H1 (cell line): ENCODE data around the gene HTATSF1. TPM values are rescaled to one million over a fixed set of nuclear protein-coding genes. Genes with fewer than 3 reads are reported as not detected.

Source experiments
- BCL11A ChIP-seq, 2 experiments: IDR thresholded peaks; one replicate each; pipeline ENCODE4 v1.6.1; 2011; ENCODE audit warnings: low read depth in 2 of 2, low read length in 2 of 2, mild to moderate bottlenecking in 2 of 2
- CBX8 ChIP-seq: fragments of 300-800, 300-1000 bp; sonication (generic); IDR thresholded peaks from 2 replicates; pipeline ENCODE4 v1.7.1; 2016; ENCODE audit warnings: low read depth, low read length, borderline replicate concordance
- RFX5 ChIP-seq: IDR thresholded peaks from 2 replicates; pipeline ENCODE4 v1.6.1; 2011; ENCODE audit warnings: low read depth, low read length, improper control_type of control experiment, borderline replicate concordance
- RNF2 ChIP-seq: fragments of 200-900, 300-1000 bp; sonication (generic); IDR thresholded peaks from 2 replicates; pipeline ENCODE4 v1.7.1; 2016; ENCODE audit warnings: borderline replicate concordance, low read depth, mild to moderate bottlenecking, antibody characterized with exemption, low read length; ENCODE audit not compliant: poor library complexity, severe bottlenecking; ENCODE audit errors: missing control alignments
- SAP30 ChIP-seq: fragments of 300-600 bp; sonication (generic); IDR thresholded peaks from 2 replicates; pipeline ENCODE4 v1.7.1; 2012; ENCODE audit warnings: low read length, moderate library complexity, mild to moderate bottlenecking, inconsistent platforms; ENCODE audit not compliant: insufficient read depth, insufficient replicate concordance
- SP4 ChIP-seq: IDR thresholded peaks from 2 replicates; pipeline ENCODE4 v1.6.1; 2012; ENCODE audit warnings: low read length, inconsistent platforms
- SUZ12 ChIP-seq: fragments of 200-600 bp; sonication (generic); IDR thresholded peaks from 2 replicates; pipeline ENCODE4 v1.6.1; 2012; ENCODE audit warnings: mild to moderate bottlenecking, inconsistent platforms, low read length, moderate library complexity, mixed read lengths
- polyA plus RNA-seq, 7 experiments: library from polyadenylated mRNA; depleted of rRNA in 3 of 7; stranded (reverse) in 5 of 7; unstranded in 2 of 7; fragments of >200 nt in 5 of 7; fragments of 200-250 nt in 2 of 7; gene quantifications; 1 replicate in 5 of 7; 2 replicates in 1 of 7; 4 replicates in 1 of 7; pipeline versions ENCODE4 v1.2.1 to v1.2.3, GENCODE V29; 2011 to 2013; ENCODE audit warnings: missing spikeins in 2 of 7, mixed read lengths in 2 of 7
- total RNA-seq: library from RNA; stranded (reverse); fragmentation: NEBNext Ultra II Directional; extraction: Animal tissue kit (Norgen Biotek cat#: 25700); gene quantifications from 2 replicates; pipeline ENCODE4 v1.2.1, GENCODE V29; 2021
- TF ChIP-seq, protein P1 (sequence below): fragments of 300-600 bp; sonication (generic); IDR thresholded peaks from 2 replicates; pipeline ENCODE4 v1.7.1; 2012; ENCODE audit warnings: low read length, moderate library complexity, mild to moderate bottlenecking, inconsistent platforms; ENCODE audit not compliant: insufficient replicate concordance

HTATSF1 gene
- total and polyA plus RNA-seq, 2 of the 8 experiments (the other 6 are each of a cell fraction or from before 2014, with no cell fraction given): 1.2 to 49.3 TPM

GRCh38 chrX:136495043-136495442 is 2.3 kb upstream of the HTATSF1 start (continued):
- TF ChIP-seq, protein P1, sequence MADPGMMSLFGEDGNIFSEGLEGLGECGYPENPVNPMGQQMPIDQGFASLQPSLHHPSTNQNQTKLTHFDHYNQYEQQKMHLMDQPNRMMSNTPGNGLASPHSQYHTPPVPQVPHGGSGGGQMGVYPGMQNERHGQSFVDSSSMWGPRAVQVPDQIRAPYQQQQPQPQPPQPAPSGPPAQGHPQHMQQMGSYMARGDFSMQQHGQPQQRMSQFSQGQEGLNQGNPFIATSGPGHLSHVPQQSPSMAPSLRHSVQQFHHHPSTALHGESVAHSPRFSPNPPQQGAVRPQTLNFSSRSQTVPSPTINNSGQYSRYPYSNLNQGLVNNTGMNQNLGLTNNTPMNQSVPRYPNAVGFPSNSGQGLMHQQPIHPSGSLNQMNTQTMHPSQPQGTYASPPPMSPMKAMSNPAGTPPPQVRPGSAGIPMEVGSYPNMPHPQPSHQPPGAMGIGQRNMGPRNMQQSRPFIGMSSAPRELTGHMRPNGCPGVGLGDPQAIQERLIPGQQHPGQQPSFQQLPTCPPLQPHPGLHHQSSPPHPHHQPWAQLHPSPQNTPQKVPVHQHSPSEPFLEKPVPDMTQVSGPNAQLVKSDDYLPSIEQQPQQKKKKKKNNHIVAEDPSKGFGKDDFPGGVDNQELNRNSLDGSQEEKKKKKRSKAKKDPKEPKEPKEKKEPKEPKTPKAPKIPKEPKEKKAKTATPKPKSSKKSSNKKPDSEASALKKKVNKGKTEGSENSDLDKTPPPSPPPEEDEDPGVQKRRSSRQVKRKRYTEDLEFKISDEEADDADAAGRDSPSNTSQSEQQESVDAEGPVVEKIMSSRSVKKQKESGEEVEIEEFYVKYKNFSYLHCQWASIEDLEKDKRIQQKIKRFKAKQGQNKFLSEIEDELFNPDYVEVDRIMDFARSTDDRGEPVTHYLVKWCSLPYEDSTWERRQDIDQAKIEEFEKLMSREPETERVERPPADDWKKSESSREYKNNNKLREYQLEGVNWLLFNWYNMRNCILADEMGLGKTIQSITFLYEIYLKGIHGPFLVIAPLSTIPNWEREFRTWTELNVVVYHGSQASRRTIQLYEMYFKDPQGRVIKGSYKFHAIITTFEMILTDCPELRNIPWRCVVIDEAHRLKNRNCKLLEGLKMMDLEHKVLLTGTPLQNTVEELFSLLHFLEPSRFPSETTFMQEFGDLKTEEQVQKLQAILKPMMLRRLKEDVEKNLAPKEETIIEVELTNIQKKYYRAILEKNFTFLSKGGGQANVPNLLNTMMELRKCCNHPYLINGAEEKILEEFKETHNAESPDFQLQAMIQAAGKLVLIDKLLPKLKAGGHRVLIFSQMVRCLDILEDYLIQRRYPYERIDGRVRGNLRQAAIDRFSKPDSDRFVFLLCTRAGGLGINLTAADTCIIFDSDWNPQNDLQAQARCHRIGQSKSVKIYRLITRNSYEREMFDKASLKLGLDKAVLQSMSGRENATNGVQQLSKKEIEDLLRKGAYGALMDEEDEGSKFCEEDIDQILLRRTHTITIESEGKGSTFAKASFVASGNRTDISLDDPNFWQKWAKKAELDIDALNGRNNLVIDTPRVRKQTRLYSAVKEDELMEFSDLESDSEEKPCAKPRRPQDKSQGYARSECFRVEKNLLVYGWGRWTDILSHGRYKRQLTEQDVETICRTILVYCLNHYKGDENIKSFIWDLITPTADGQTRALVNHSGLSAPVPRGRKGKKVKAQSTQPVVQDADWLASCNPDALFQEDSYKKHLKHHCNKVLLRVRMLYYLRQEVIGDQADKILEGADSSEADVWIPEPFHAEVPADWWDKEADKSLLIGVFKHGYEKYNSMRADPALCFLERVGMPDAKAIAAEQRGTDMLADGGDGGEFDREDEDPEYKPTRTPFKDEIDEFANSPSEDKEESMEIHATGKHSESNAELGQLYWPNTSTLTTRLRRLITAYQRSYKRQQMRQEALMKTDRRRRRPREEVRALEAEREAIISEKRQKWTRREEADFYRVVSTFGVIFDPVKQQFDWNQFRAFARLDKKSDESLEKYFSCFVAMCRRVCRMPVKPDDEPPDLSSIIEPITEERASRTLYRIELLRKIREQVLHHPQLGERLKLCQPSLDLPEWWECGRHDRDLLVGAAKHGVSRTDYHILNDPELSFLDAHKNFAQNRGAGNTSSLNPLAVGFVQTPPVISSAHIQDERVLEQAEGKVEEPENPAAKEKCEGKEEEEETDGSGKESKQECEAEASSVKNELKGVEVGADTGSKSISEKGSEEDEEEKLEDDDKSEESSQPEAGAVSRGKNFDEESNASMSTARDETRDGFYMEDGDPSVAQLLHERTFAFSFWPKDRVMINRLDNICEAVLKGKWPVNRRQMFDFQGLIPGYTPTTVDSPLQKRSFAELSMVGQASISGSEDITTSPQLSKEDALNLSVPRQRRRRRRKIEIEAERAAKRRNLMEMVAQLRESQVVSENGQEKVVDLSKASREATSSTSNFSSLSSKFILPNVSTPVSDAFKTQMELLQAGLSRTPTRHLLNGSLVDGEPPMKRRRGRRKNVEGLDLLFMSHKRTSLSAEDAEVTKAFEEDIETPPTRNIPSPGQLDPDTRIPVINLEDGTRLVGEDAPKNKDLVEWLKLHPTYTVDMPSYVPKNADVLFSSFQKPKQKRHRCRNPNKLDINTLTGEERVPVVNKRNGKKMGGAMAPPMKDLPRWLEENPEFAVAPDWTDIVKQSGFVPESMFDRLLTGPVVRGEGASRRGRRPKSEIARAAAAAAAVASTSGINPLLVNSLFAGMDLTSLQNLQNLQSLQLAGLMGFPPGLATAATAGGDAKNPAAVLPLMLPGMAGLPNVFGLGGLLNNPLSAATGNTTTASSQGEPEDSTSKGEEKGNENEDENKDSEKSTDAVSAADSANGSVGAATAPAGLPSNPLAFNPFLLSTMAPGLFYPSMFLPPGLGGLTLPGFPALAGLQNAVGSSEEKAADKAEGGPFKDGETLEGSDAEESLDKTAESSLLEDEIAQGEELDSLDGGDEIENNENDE: no peak
- no peak for TF ChIP-seq SAP30
- TF ChIP-seq SP4: no peak
- no peak for TF ChIP-seq RNF2
- TF ChIP-seq CBX8: no peak
- no peak for TF ChIP-seq BCL11A (IDR thresholded peaks at IDR 0.05; ENCODE audit: low read depth in 2 of 2, low read length in 2 of 2)
- no peak for TF ChIP-seq RFX5
- no peak for TF ChIP-seq SUZ12
